Stomach (tissue), 9 donors: ENCODE results near the gene TFB1M. TPM values are rescaled to one million over a fixed set of nuclear protein-coding genes. Genes with fewer than 3 reads are reported as not detected.

ENCODE experiments used
- DNase-seq, 2 donors: peaks; one replicate each; pipeline versions ENCODE4 v3.0.0 to v3.0.0-alpha.2; 2013 to 2019
- H3K27ac ChIP-seq, 5 donors: fragments of 200-600 bp in 4 of 5; sonication (generic) in 4 of 5; one replicate each; pipeline ENCODE4 v1.5.1; 2013 to 2019; ENCODE audit warnings: mild to moderate bottlenecking in 1 of 5, moderate library complexity in 1 of 5
- H3K27me3 ChIP-seq, 3 donors: fragments of 200-600 bp; sonication (generic); one replicate each; pipeline ENCODE4 v1.5.1; 2017 to 2019; ENCODE audit warnings: mixed run types in 1 of 3
- H3K36me3 ChIP-seq, 4 donors: fragments of 200-600 bp; sonication (generic); 1 replicate in 3 of 4; 2 replicates in 1 of 4; pipeline ENCODE4 v1.5.1; 2016 to 2019
- H3K4me1 ChIP-seq, 4 donors: fragments of 200-600 bp; sonication (generic); one replicate each; pipeline ENCODE4 v1.5.1; 2016 to 2019
- H3K4me3 ChIP-seq, 4 donors: fragments of 200-600 bp; sonication (generic) in 3 of 4; one replicate each; pipeline ENCODE4 v1.5.1; 2016 to 2019; ENCODE audit warnings: mild to moderate bottlenecking in 1 of 4
- H3K9me3 ChIP-seq, 4 donors: fragments of 200-600 bp; sonication (generic); one replicate each; pipeline ENCODE4 v1.5.1; 2016 to 2019
- EP300 ChIP-seq: sonication (generic); formaldehyde crosslinking; IDR thresholded peaks from one replicate; pipeline ENCODE4 v1.6.1; 2017; ENCODE audit warnings: antibody characterized with exemption
- POLR2A ChIP-seq, 4 donors: fragments of 450-650 bp; IDR thresholded peaks; one replicate each; pipeline ENCODE4 v1.6.1; 2016; ENCODE audit warnings: antibody characterized with exemption in 4 of 4, control low read depth in 2 of 4, mild to moderate bottlenecking in 1 of 4, moderate library complexity in 1 of 4
- POLR2AphosphoS5 ChIP-seq, 3 donors: sonication (generic); formaldehyde crosslinking; IDR thresholded peaks; one replicate each; pipeline ENCODE4 v1.6.1; 2016; ENCODE audit warnings: antibody characterized with exemption in 3 of 3
- WGBS, 5 donors: extraction: QIAGEN DNeasy Blood & Tissue Kit in 3 of 5; methylation state at CpG; one replicate each; pipeline versions ENCODE4 v1.1.5 to v1.1.7; 2013 to 2018; 5-methylcytosine and 5-hydroxymethylcytosine counted together
- intact Hi-C: fragments of 100-400 bp; cut with DNase I; formaldehyde crosslinking; loops from one replicate; pipeline ENCODE4 v1.15.1; 2023; ENCODE audit warnings: low total_unique reads
- polyA plus RNA-seq, 3 donors: library from polyadenylated mRNA; stranded (reverse); fragments of 200-250 nt; gene quantifications; one replicate each; pipeline ENCODE4 v1.2.3, GENCODE V29; 2013
- total RNA-seq, 5 donors: library from RNA; depleted of rRNA; stranded (reverse); fragments of >200 nt; gene quantifications; one replicate each; pipeline versions ENCODE4 v1.1.0 to v1.2.3, GENCODE V29; 2014 to 2016
- TF ChIP-seq, protein P1 (sequence below), 7 experiments: fragments of 450-650 bp in 4 of 7; fragments of 200-600 bp in 3 of 7; sonication (generic) in 3 of 7; IDR thresholded peaks; one replicate each; pipeline ENCODE4 v1.5.1; 2016 to 2019; ENCODE audit warnings: antibody characterized with exemption in 7 of 7, control low read depth in 2 of 7, mild to moderate bottlenecking in 1 of 7
- donor health status: healthy with polysubstance abuse.
- donor health status: Bipolar disorder and iron deficiency.
- donor health status: healthy.

The TFB1M gene
- total and polyA plus RNA-seq, 8 donors = 5.4 to 37.9 (median 13.7) TPM

DNA sequence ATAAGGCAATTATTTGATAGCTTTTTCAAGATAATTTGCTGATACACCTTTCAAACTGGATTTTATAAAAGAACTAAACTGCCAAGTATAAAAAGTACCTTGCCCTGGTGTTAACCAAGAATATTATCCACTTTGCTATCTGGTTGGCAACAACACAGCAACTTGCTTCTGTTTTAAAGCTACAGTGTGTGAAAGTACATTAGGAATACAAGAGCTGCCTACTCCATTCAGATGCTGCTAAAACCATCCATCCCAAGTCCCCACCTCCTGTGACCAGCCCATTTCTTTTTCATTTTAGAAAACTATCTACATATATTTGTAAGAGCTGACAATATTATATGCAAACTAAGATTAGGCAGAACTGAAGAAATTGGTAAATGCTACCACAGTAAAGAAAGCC lies 37.6 kb downstream of the TFB1M start:
- intact Hi-C loops = no loop called here
- DNase-seq = no peak
- H3K4me1 ChIP-seq = peaks cover 0 to 57% (median 29%) of the 10 kb centered on the region in 4 donors
- H3K9me3 ChIP-seq = no peaks in the 10 kb centered on the region
- no peaks in the 10 kb centered on the region for H3K27me3 ChIP-seq
- TF ChIP-seq, protein P1, sequence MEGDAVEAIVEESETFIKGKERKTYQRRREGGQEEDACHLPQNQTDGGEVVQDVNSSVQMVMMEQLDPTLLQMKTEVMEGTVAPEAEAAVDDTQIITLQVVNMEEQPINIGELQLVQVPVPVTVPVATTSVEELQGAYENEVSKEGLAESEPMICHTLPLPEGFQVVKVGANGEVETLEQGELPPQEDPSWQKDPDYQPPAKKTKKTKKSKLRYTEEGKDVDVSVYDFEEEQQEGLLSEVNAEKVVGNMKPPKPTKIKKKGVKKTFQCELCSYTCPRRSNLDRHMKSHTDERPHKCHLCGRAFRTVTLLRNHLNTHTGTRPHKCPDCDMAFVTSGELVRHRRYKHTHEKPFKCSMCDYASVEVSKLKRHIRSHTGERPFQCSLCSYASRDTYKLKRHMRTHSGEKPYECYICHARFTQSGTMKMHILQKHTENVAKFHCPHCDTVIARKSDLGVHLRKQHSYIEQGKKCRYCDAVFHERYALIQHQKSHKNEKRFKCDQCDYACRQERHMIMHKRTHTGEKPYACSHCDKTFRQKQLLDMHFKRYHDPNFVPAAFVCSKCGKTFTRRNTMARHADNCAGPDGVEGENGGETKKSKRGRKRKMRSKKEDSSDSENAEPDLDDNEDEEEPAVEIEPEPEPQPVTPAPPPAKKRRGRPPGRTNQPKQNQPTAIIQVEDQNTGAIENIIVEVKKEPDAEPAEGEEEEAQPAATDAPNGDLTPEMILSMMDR (IDR thresholded peaks at IDR 0.05) = no peak
- TF ChIP-seq POLR2A (IDR thresholded peaks at IDR 0.05) (no peak), POLR2AphosphoS5 (IDR thresholded peaks at IDR 0.05) (no peak), EP300 (no peak)
- H3K4me3 ChIP-seq = no peak overlapping the region
- H3K27ac ChIP-seq = peak overlapping the region in 1 of 5 donors; percentile 29
- peaks cover 0 to 8% (median 3%) of the 10 kb centered on the region in 4 donors for H3K36me3 ChIP-seq

DNA sequence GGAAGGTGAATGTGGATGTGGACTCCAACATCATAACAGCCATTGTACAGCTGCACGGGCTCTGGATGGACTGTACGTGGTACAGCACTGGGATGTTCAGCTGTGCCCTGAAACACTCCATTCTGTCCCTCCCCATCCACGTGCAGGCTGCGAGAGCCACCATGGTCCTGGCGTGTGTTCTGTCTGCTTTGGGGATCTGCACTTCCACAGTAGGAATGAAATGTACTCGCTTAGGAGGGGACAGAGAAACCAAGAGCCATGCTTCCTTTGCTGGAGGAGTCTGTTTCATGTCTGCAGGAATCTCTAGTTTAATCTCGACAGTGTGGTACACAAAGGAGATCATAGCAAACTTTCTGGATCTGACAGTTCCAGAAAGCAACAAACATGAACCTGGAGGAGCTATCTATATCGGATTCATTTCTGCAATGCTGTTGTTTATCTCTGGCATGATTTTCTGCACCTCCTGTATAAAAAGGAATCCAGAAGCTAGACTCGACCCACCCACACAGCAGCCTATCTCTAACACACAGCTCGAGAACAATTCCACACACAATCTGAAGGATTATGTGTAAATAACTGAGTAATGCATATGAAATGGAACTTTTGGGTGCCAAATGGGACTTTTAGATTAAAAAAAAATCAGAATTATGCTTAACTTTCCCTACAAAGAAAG lies 38.3 kb downstream of the TFB1M start:
- Histone ChIP-seq H3K27me3 (no peaks in the 10 kb centered on the region), H3K27ac (peak overlapping the region in 4 of 5 donors; percentile 2 to 59 (median 39)), H3K4me1 (peaks cover 0 to 62% (median 32%) of the 10 kb centered on the region in 4 donors), H3K9me3 (no peaks in the 10 kb centered on the region), H3K4me3 (no peak overlapping the region), H3K36me3 (peaks cover 0 to 8% (median 3%) of the 10 kb centered on the region in 4 donors)
- intact Hi-C loops = no loop called here
- 29 to 53% (median 33%) methylated on average over 10 of the region's 10 CpGs for WGBS, 5 donors
- TF ChIP-seq EP300 (no peak), POLR2AphosphoS5 (IDR thresholded peaks at IDR 0.05) (no peak), POLR2A (IDR thresholded peaks at IDR 0.05) (no peak)
- TF ChIP-seq, protein P1 (IDR thresholded peaks at IDR 0.05) = no peak
- DNase-seq = no peak

DNA sequence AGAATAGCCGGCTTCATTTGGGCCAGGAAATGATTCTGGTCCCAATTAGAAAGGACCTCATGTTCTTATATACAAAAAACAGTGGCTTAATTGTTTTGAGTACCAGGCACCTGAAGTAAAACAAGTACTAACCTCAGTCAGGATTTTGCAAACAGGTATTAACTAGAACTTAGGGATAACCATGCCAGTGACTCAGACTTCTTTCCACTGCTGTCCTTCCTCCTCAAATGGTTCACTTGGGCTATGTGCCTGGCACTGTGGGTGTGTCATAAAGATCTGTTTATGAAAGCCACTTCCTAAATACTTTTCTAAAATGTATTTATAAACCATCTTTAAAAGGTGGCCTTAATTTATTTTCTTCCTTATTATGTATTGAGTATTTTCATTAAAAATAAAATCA lies 39.8 kb downstream of the TFB1M start:
- no peak for DNase-seq
- Histone ChIP-seq H3K4me3 (no peak overlapping the region), H3K27me3 (no peaks in the 10 kb centered on the region), H3K4me1 (peaks cover 0 to 67% (median 32%) of the 10 kb centered on the region in 4 donors), H3K36me3 (peaks cover 0 to 3% (median 0%) of the 10 kb centered on the region in 4 donors), H3K9me3 (no peaks in the 10 kb centered on the region), H3K27ac (peak overlapping the region in 3 of 5 donors; percentile 48 to 59 (median 59))
- 52 to 87% (median 70%) methylated on average over 1 of the region's 1 CpG for WGBS, 5 donors
- TF ChIP-seq EP300 (no peak), POLR2AphosphoS5 (IDR thresholded peaks at IDR 0.05) (peak in 1 of 3 donors; percentile 11)
- intact Hi-C loops = no loop called here

DNA sequence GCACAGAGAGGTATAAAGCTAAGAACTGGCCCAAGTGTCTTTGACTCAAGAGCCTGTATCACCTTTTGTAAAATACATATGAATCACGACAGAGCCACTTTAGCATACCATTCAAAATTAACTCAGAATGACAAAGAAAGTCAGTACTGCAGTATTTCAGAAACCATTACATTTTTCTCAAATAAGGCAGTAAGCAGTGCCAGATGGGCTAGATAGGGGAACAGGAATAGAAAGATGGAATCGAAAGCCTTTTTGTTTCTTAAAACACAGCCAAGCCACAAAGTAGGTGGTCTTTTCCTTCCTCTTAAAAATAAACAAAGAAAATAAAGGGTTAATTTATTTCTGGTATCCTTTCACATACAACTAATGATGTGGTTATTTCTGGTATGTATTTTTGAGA lies 40.2 kb downstream of the TFB1M start:
- H3K27ac ChIP-seq = peak overlapping the region in 3 of 5 donors; percentile 48 to 59 (median 59)
- TF ChIP-seq POLR2A (IDR thresholded peaks at IDR 0.05) (no peak), POLR2AphosphoS5 (IDR thresholded peaks at IDR 0.05) (no peak), EP300 (no peak)
- TF ChIP-seq, protein P1 (IDR thresholded peaks at IDR 0.05) = no peak

DNA sequence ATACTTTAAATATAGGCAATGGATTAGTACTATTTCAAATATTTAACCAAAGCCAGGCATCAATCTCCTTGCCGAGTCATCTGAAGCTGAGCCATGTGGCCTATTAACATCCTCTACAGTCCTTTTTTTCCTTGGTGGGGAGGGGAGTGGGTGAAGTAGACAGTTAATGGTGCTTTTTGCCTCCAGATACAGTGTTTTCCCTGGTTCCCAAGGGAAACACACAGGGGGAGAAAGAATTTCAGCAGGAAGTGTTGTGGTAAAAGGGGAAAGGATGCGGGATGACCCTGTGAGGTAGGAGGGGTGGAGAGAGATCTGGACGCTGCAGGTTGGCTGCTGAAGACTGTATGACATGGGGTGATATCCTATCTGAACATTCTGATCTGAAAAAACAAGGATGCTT lies 40.9 kb downstream of the TFB1M start:
- Histone ChIP-seq H3K4me1 (peaks cover 0 to 67% (median 32%) of the 10 kb centered on the region in 4 donors), H3K27me3 (no peaks in the 10 kb centered on the region), H3K36me3 (peaks cover 0 to 3% (median 0%) of the 10 kb centered on the region in 4 donors), H3K27ac (peak overlapping the region in 4 of 5 donors; percentile 9 to 59 (median 54)), H3K4me3 (no peak overlapping the region), H3K9me3 (no peaks in the 10 kb centered on the region)
- 43 to 57% (median 53%) methylated on average over 3 of the region's 3 CpGs for WGBS, 5 donors
- TF ChIP-seq, protein P1 (IDR thresholded peaks at IDR 0.05) = no peak
- TF ChIP-seq POLR2AphosphoS5 (IDR thresholded peaks at IDR 0.05) = no peak
- no peak for TF ChIP-seq POLR2A (IDR thresholded peaks at IDR 0.05)
- no peak for TF ChIP-seq EP300
- intact Hi-C loops = no loop called here
- DNase-seq = peak in 1 of 2 donors; percentile 72

More for the DNA sequence above, 40.2 kb downstream of the TFB1M start:
- Histone ChIP-seq H3K27me3 (no peaks in the 10 kb centered on the region), H3K36me3 (peaks cover 0 to 3% (median 0%) of the 10 kb centered on the region in 4 donors), H3K4me3 (no peak overlapping the region), H3K4me1 (peaks cover 0 to 67% (median 32%) of the 10 kb centered on the region in 4 donors), H3K9me3 (no peaks in the 10 kb centered on the region)
- intact Hi-C loops = no loop called here
- WGBS, 5 donors = 41 to 65% (median 58%) methylated on average over 2 of the region's 2 CpGs
- no peak for DNase-seq
